Measurements from ENCODE around the gene ENOX1.

DNA sequence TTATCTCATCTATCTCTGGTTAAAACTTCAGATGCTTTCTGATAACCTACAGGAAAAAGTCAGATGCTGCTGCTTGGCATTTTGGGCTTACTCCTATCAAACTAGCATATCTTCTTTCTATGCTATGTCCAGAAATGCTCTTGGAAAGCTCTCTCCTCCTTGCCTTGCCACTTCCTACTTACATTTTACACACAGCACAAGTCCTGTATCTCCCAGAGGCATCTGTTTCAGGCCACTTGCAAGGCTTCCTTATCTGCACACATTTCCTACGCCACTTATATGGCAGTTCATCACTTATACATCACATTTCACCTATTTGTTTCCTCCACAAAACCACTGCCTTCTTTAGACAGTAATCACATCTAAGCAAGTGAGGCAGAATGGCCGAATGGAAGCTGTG is 543.1 kb downstream of the ENOX1 start:
- no peak for TF ChIP-seq CTCF (IDR thresholded peaks at IDR 0.05; ENCODE audit: borderline replicate concordance, extremely low read depth, low read length, poor library complexity, severe bottlenecking)
- TF ChIP-seq EZH2 (IDR thresholded peaks at IDR 0.05; ENCODE audit: borderline replicate concordance, low read depth, low read length, severe bottlenecking): no peak
